Mesenchymal stem cell (in vitro differentiated cells and primary cell): ENCODE data around the gene L2HGDH.

ENCODE experiments used
- DNase-seq: peaks from one replicate; pipeline ENCODE4 v3.0.0-alpha.2; 2013
- H2AFZ ChIP-seq: one replicate; pipeline ENCODE4 v1.6.1; 2013; ENCODE audit warnings: low read depth, mild to moderate bottlenecking, control low read depth, inconsistent platforms, low read length, moderate library complexity
- H2AK5ac ChIP-seq: 2 replicates; pipeline ENCODE4 v1.6.1; 2013; ENCODE audit warnings: low read length, moderate library complexity, mild to moderate bottlenecking, inconsistent platforms; ENCODE audit not compliant: severe bottlenecking
- H2BK120ac ChIP-seq: one replicate; pipeline ENCODE4 v1.6.1; 2013; ENCODE audit warnings: low read depth, mild to moderate bottlenecking, inconsistent platforms, low read length, moderate library complexity
- H2BK12ac ChIP-seq, 2 experiments: one replicate each; pipeline ENCODE4 v1.6.1; 2013; ENCODE audit warnings: inconsistent platforms in 2 of 2, low read length in 2 of 2, mild to moderate bottlenecking in 2 of 2, moderate library complexity in 2 of 2, control low read depth in 1 of 2
- H2BK15ac ChIP-seq: one replicate; pipeline ENCODE4 v1.6.1; 2013; ENCODE audit warnings: mild to moderate bottlenecking, low read depth, inconsistent platforms; ENCODE audit not compliant: poor library complexity, severe bottlenecking
- H2BK5ac ChIP-seq: 2 replicates; pipeline ENCODE4 v1.6.1; 2013; ENCODE audit warnings: low read depth, mild to moderate bottlenecking, low read length, control low read depth, inconsistent platforms; ENCODE audit not compliant: poor library complexity, severe bottlenecking
- H3K14ac ChIP-seq, 2 experiments: one replicate each; pipeline ENCODE4 v1.6.1; 2013; ENCODE audit warnings: inconsistent platforms in 2 of 2, low read length in 2 of 2, control low read depth in 1 of 2, mild to moderate bottlenecking in 1 of 2, moderate library complexity in 1 of 2
- H3K18ac ChIP-seq, 2 experiments: one replicate each; pipeline ENCODE4 v1.6.1; 2013; ENCODE audit warnings: inconsistent platforms in 2 of 2, low read length in 2 of 2, control low read depth in 1 of 2, low read depth in 1 of 2, mild to moderate bottlenecking in 1 of 2
- H3K23ac ChIP-seq, 2 experiments: one replicate each; pipeline ENCODE4 v1.6.1; 2013; ENCODE audit warnings: inconsistent platforms in 2 of 2, low read length in 2 of 2, mild to moderate bottlenecking in 2 of 2, moderate library complexity in 2 of 2, control low read depth in 1 of 2
- H3K27ac ChIP-seq: 2 replicates; pipeline ENCODE4 v1.5.1; 2013; ENCODE audit warnings: mild to moderate bottlenecking, moderate library complexity, low read length, control low read depth, inconsistent platforms; ENCODE audit not compliant: poor library complexity, severe bottlenecking
- H3K27me3 ChIP-seq, 2 experiments: 2 replicates each; pipeline versions ENCODE4 v1.6.1 to v1.7.0; 2013; ENCODE audit warnings: low read length in 2 of 2, mild to moderate bottlenecking in 2 of 2, moderate library complexity in 2 of 2, control low read depth in 1 of 2, inconsistent platforms in 1 of 2; ENCODE audit not compliant: control insufficient read depth in 1 of 2, insufficient read depth in 1 of 2
- H3K36me3 ChIP-seq, 2 experiments: 2 replicates each; pipeline versions ENCODE4 v1.6.1 to v1.7.0; 2013; ENCODE audit warnings: low read length in 2 of 2, control low read depth in 1 of 2, inconsistent platforms in 1 of 2, low read depth in 1 of 2, mild to moderate bottlenecking in 1 of 2; ENCODE audit not compliant: insufficient read depth in 2 of 2, control insufficient read depth in 1 of 2
- H3K4ac ChIP-seq, 2 experiments: one replicate each; pipeline ENCODE4 v1.6.1; 2013; ENCODE audit warnings: inconsistent platforms in 2 of 2, low read length in 2 of 2, mild to moderate bottlenecking in 2 of 2, moderate library complexity in 2 of 2, control low read depth in 1 of 2, low read depth in 1 of 2
- H3K4me1 ChIP-seq: 2 replicates; pipeline ENCODE4 v1.6.1; 2013; ENCODE audit warnings: low read depth, low read length, control low read depth; ENCODE audit not compliant: control insufficient read depth, insufficient read depth
- H3K4me2 ChIP-seq: 2 replicates; pipeline ENCODE4 v1.6.1; 2013; ENCODE audit warnings: low read length, mild to moderate bottlenecking, inconsistent platforms; ENCODE audit not compliant: poor library complexity, severe bottlenecking
- H3K4me3 ChIP-seq, 2 experiments: 2 replicates each; pipeline versions ENCODE4 v1.5.1 to v1.7.0; 2013; ENCODE audit warnings: low read length in 2 of 2, mild to moderate bottlenecking in 2 of 2, control low read depth in 1 of 2, low read depth in 1 of 2; ENCODE audit not compliant: insufficient read depth in 1 of 2
- H3K79me1 ChIP-seq: replicated peaks from 2 replicates; pipeline ENCODE4 v1.6.1; 2013; ENCODE audit warnings: mild to moderate bottlenecking, control low read depth, low read length, inconsistent platforms; ENCODE audit not compliant: poor library complexity, severe bottlenecking
- H3K9ac ChIP-seq: 2 replicates; pipeline ENCODE4 v1.7.0; 2013; ENCODE audit warnings: mild to moderate bottlenecking, low read length, moderate library complexity
- H3K9me3 ChIP-seq: 2 replicates; pipeline ENCODE4 v1.7.0; 2013; ENCODE audit warnings: mild to moderate bottlenecking, low read length; ENCODE audit not compliant: control insufficient read depth
- H4K8ac ChIP-seq: one replicate; pipeline ENCODE4 v1.6.1; 2013; ENCODE audit warnings: inconsistent platforms, mild to moderate bottlenecking, low read length, moderate library complexity
- H4K91ac ChIP-seq: one replicate; pipeline ENCODE4 v1.6.1; 2013; ENCODE audit warnings: mild to moderate bottlenecking, low read length, inconsistent platforms
- WGBS: methylation state at CpG from one replicate; pipeline ENCODE4 v1.1.7; 2013; ENCODE audit warnings: mixed read lengths; 5-methylcytosine and 5-hydroxymethylcytosine counted together

Gene L2HGDH

DNA sequence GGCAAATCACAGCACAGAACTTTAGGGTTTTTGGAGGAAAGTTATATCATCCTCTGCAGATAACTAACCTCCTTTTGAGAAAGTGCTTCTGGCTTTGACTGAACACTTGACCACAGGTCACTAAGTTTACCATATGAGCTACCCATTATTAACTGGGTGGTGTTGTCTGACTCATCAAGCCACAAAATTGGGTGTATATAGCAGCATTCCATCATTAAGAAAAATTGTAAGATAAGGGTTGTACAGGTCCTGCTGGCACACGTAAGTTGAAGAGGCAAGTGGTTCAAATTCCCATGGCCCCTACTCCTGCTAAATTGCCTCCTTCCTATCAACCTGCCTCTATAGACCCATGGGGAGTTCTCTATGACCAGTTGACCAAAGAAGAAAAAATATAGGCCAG lies 39.5 kb downstream of the L2HGDH start:
- Histone ChIP-seq H2BK5ac (no peak overlapping the region), H3K14ac (no peak overlapping the region), H2AK5ac (no peak overlapping the region), H3K27ac (no peak overlapping the region), H3K9ac (no peak overlapping the region), H3K4me3 (no peak overlapping the region), H2BK12ac (no peak overlapping the region), H2BK120ac (no peak overlapping the region), H2BK15ac (no peak overlapping the region), H3K23ac (no peak overlapping the region), H2AFZ (no peak overlapping the region), H3K4me2 (no peak overlapping the region), H3K79me1 (peaks cover 1% of the 10 kb centered on the region), H3K9me3 (peaks cover 6% of the 10 kb centered on the region), H3K27me3 (no peaks in the 10 kb centered on the region), H3K36me3 (peaks cover 0 to 7% of the 10 kb centered on the region in 2 experiments), H4K8ac (no peak overlapping the region), H4K91ac (no peak overlapping the region), H3K4me1 (no peaks in the 10 kb centered on the region), H3K4ac (no peak overlapping the region), H3K18ac (no peak overlapping the region)
- whole genome bisulfite sequencing, result no CpG with 5 or more reads among the region's 1 CpG
- no peak for DNase-seq

DNA sequence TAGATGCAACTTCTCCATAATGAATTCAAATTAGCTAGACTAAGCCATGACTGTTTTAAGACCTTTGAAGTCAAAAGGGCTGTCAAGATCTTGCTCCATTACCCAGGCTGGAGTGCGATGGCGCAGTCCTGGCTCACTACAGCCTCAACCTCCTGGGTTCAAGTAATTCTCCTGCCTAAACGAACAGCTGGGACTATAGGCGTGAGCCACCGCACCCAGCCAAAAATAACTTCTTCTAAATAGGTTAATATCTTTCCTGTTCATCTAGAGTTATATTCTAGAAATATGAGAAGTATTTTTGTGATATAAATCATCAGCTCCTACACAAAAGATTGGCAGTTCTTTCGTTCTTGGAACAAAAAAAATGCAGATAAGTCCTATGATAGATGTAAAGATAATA lies 41.1 kb downstream of the L2HGDH start:
- Histone ChIP-seq H4K91ac (no peak overlapping the region), H3K14ac (no peak overlapping the region), H2BK5ac (no peak overlapping the region), H3K18ac (no peak overlapping the region), H3K4me3 (no peak overlapping the region), H3K4me2 (no peak overlapping the region), H3K4ac (no peak overlapping the region), H4K8ac (no peak overlapping the region), H3K9me3 (peaks cover 6% of the 10 kb centered on the region), H3K36me3 (peaks cover 0 to 7% of the 10 kb centered on the region in 2 experiments), H2BK15ac (no peak overlapping the region), H3K27ac (no peak overlapping the region), H3K79me1 (peaks cover 1% of the 10 kb centered on the region), H2AK5ac (no peak overlapping the region), H3K23ac (no peak overlapping the region), H2BK120ac (no peak overlapping the region), H2AFZ (no peak overlapping the region), H2BK12ac (no peak overlapping the region), H3K27me3 (no peaks in the 10 kb centered on the region), H3K4me1 (no peaks in the 10 kb centered on the region), H3K9ac (no peak overlapping the region)
- WGBS, result 100% methylated on average over 2 of the region's 6 CpGs
- no peak for DNase-seq

DNA sequence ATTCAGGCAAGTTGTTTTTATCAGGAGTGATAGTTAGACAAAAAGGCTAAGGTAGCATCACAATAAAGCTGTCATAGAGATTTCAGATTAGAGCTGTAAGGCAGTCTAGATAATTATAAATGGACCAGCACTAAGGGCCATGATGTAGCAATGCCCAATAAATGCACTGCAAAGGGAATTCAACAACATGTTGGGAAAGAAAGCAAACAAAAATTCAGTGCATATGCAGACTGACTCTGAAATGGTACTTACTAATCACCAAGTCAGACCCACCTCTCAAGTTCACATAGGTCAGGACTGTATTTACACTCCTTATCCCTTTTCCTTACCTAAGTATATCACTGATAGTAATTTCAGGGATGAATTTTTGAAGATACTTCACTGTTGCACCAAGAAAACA lies 47.0 kb downstream of the L2HGDH start:
- H4K91ac ChIP-seq, result no peak overlapping the region
- no peak for DNase-seq
- H2BK5ac ChIP-seq, result no peak overlapping the region
- H2AK5ac ChIP-seq, result no peak overlapping the region
- no peak overlapping the region for H4K8ac ChIP-seq
- H2AFZ ChIP-seq, result no peak overlapping the region
- H3K79me1 ChIP-seq, result no peaks in the 10 kb centered on the region
- no peak overlapping the region for H3K9ac ChIP-seq
- no peak overlapping the region for H3K4me2 ChIP-seq
- H2BK120ac ChIP-seq, result no peak overlapping the region
- no peak overlapping the region for H3K4ac ChIP-seq
- H3K18ac ChIP-seq, result no peak overlapping the region
- H2BK15ac ChIP-seq, result no peak overlapping the region
- H3K4me3 ChIP-seq, result no peak overlapping the region
- no peak overlapping the region for H3K14ac ChIP-seq
- no peaks in the 10 kb centered on the region for H3K27me3 ChIP-seq
- no peak overlapping the region for H3K23ac ChIP-seq
- no peak overlapping the region for H3K27ac ChIP-seq
- H3K9me3 ChIP-seq, result no peaks in the 10 kb centered on the region
- H3K4me1 ChIP-seq, result no peaks in the 10 kb centered on the region
- peaks cover 0 to 7% of the 10 kb centered on the region in 2 experiments for H3K36me3 ChIP-seq
- H2BK12ac ChIP-seq, result no peak overlapping the region

DNA sequence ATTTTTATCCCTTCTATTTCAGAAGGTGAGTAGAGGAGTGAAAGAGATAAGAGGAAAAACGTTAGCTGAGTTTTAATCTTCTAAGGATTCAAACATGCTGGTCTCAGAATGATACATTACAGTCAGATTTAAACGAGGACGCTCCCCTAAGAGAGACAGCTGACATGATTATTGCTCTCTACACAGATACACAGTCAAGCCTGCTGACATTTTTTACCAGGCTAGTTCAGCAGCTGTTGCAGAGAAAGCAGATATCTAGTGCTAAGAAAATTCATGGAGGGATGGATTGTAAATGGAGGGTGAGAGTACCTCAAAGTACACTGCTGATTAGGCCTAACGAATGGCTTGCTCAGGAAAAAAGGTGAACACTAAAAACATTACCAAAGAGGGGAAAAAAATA lies 48.7 kb downstream of the L2HGDH start:
- no peak overlapping the region for H3K18ac ChIP-seq
- no peak overlapping the region for H2BK5ac ChIP-seq
- H3K4ac ChIP-seq, result no peak overlapping the region
- no peak overlapping the region for H3K14ac ChIP-seq
- H3K27me3 ChIP-seq, result no peaks in the 10 kb centered on the region
- 86% methylated on average over 1 of the region's 4 CpGs for WGBS
- H2BK120ac ChIP-seq, result no peak overlapping the region
- no peaks in the 10 kb centered on the region for H3K4me1 ChIP-seq
- DNase-seq, result no peak
- H3K9me3 ChIP-seq, result no peaks in the 10 kb centered on the region
- H3K36me3 ChIP-seq, result no peaks in the 10 kb centered on the region
- no peaks in the 10 kb centered on the region for H3K79me1 ChIP-seq
- H3K4me3 ChIP-seq, result no peak overlapping the region
- no peak overlapping the region for H3K9ac ChIP-seq
- H3K23ac ChIP-seq, result no peak overlapping the region
- no peak overlapping the region for H4K8ac ChIP-seq
- H2AK5ac ChIP-seq, result no peak overlapping the region
- H2BK12ac ChIP-seq, result no peak overlapping the region
- no peak overlapping the region for H2AFZ ChIP-seq
- H2BK15ac ChIP-seq, result no peak overlapping the region
- H4K91ac ChIP-seq, result no peak overlapping the region
- no peak overlapping the region for H3K27ac ChIP-seq
- H3K4me2 ChIP-seq, result no peak overlapping the region
